Neuronal stem cell (in vitro differentiated cells): ENCODE data around the gene FSD1.

ENCODE experiments used
- DNase-seq: peaks from one replicate; pipeline ENCODE4 v3.0.0-alpha.2; 2013; ENCODE audit warnings: low spot score
- H2AFZ ChIP-seq: one replicate; pipeline ENCODE4 v1.6.1; 2013; ENCODE audit warnings: mild to moderate bottlenecking, low read length, inconsistent platforms
- H2AK5ac ChIP-seq: 2 replicates; pipeline ENCODE4 v1.6.1; 2013; ENCODE audit warnings: low read depth, mild to moderate bottlenecking, inconsistent platforms, low read length, moderate library complexity, mixed read lengths
- H2BK120ac ChIP-seq: 2 replicates; pipeline ENCODE4 v1.6.1; 2013; ENCODE audit warnings: low read depth, mild to moderate bottlenecking, inconsistent platforms, low read length, moderate library complexity, mixed read lengths
- H2BK12ac ChIP-seq: one replicate; pipeline ENCODE4 v1.6.1; 2013; ENCODE audit warnings: low read length, inconsistent platforms
- H2BK15ac ChIP-seq: 2 replicates; pipeline ENCODE4 v1.6.1; 2013; ENCODE audit warnings: mild to moderate bottlenecking, low read length, inconsistent platforms, mixed read lengths
- H2BK5ac ChIP-seq: one replicate; pipeline ENCODE4 v1.6.1; 2013; ENCODE audit warnings: inconsistent platforms, mild to moderate bottlenecking, low read length, moderate library complexity
- H3K14ac ChIP-seq: one replicate; pipeline ENCODE4 v1.6.1; 2013; ENCODE audit warnings: low read length, inconsistent platforms
- H3K18ac ChIP-seq: 2 replicates; pipeline ENCODE4 v1.6.1; 2013; ENCODE audit warnings: low read length, inconsistent platforms
- H3K23ac ChIP-seq: 2 replicates; pipeline ENCODE4 v1.6.1; 2013; ENCODE audit warnings: low read depth, mild to moderate bottlenecking, mixed read lengths, low read length, inconsistent platforms; ENCODE audit not compliant: poor library complexity
- H3K27ac ChIP-seq: replicated peaks from 3 replicates; pipeline ENCODE4 v1.5.1; 2013; ENCODE audit warnings: low read length, inconsistent platforms
- H3K27me3 ChIP-seq, 3 experiments: 2 replicates each; pipeline ENCODE4 v1.6.1; 2013; ENCODE audit warnings: low read length in 3 of 3, mild to moderate bottlenecking in 2 of 3, inconsistent platforms in 1 of 3, low read depth in 1 of 3, mixed read lengths in 1 of 3, moderate library complexity in 1 of 3; ENCODE audit not compliant: control insufficient read depth in 3 of 3, insufficient read depth in 3 of 3
- H3K36me3 ChIP-seq, 2 donors: replicated peaks in 1 of 2; 2 replicates each; pipeline ENCODE4 v1.6.1; 2013; ENCODE audit warnings: low read length in 2 of 2; ENCODE audit not compliant: control insufficient read depth in 2 of 2, insufficient read depth in 2 of 2
- H3K4ac ChIP-seq: 2 replicates; pipeline ENCODE4 v1.6.1; 2013; ENCODE audit warnings: inconsistent platforms, mild to moderate bottlenecking, low read length, moderate library complexity
- H3K4me1 ChIP-seq, 2 donors: 1 replicate in 1 of 2; 2 replicates in 1 of 2; pipeline ENCODE4 v1.6.1; 2013; ENCODE audit warnings: low read length in 2 of 2, low read depth in 1 of 2; ENCODE audit not compliant: control insufficient read depth in 2 of 2, insufficient read depth in 1 of 2
- H3K4me2 ChIP-seq: one replicate; pipeline ENCODE4 v1.6.1; 2013; ENCODE audit warnings: mild to moderate bottlenecking, low read length, inconsistent platforms; ENCODE audit not compliant: insufficient read depth, poor library complexity, severe bottlenecking
- H3K4me3 ChIP-seq, 2 donors: 2 replicates each; pipeline ENCODE4 v1.5.1; 2013; ENCODE audit warnings: low read length in 2 of 2, mild to moderate bottlenecking in 2 of 2, inconsistent platforms in 1 of 2, moderate library complexity in 1 of 2
- H3K79me1 ChIP-seq: one replicate; pipeline ENCODE4 v1.6.1; 2013; ENCODE audit warnings: low read depth, mild to moderate bottlenecking, inconsistent platforms, low read length, moderate library complexity
- H3K9ac ChIP-seq: one replicate; pipeline ENCODE4 v1.6.1; 2013; ENCODE audit warnings: mild to moderate bottlenecking, low read depth, low read length, inconsistent platforms; ENCODE audit not compliant: poor library complexity
- H3K9me3 ChIP-seq, 2 donors: replicated peaks in 1 of 2; 2 replicates each; pipeline versions ENCODE3 to v1.6.1; 2013; ENCODE audit warnings: low read length in 2 of 2, mild to moderate bottlenecking in 2 of 2, inconsistent platforms in 1 of 2, low read depth in 1 of 2, mixed read lengths in 1 of 2, moderate library complexity in 1 of 2; ENCODE audit not compliant: control insufficient read depth in 2 of 2, insufficient read depth in 1 of 2
- H4K8ac ChIP-seq: one replicate; pipeline ENCODE4 v1.6.1; 2013; ENCODE audit warnings: low read depth, mild to moderate bottlenecking, inconsistent platforms, low read length, moderate library complexity
- H4K91ac ChIP-seq: one replicate; pipeline ENCODE4 v1.6.1; 2013; ENCODE audit warnings: low read length, low read depth, mild to moderate bottlenecking, inconsistent platforms; ENCODE audit not compliant: poor library complexity
- WGBS, 2 donors: extraction: QIAGEN DNeasy Blood & Tissue Kit; methylation state at CpG; one replicate each; pipeline ENCODE4 v1.1.7; 2013; ENCODE audit warnings: missing lambda C conversion rate in 2 of 2, mixed read lengths in 1 of 2; ENCODE audit not compliant: insufficient read length in 2 of 2, insufficient replicate concordance in 1 of 2; ENCODE audit errors: extremely low coverage in 2 of 2; 5-methylcytosine and 5-hydroxymethylcytosine counted together

Gene FSD1

DNA sequence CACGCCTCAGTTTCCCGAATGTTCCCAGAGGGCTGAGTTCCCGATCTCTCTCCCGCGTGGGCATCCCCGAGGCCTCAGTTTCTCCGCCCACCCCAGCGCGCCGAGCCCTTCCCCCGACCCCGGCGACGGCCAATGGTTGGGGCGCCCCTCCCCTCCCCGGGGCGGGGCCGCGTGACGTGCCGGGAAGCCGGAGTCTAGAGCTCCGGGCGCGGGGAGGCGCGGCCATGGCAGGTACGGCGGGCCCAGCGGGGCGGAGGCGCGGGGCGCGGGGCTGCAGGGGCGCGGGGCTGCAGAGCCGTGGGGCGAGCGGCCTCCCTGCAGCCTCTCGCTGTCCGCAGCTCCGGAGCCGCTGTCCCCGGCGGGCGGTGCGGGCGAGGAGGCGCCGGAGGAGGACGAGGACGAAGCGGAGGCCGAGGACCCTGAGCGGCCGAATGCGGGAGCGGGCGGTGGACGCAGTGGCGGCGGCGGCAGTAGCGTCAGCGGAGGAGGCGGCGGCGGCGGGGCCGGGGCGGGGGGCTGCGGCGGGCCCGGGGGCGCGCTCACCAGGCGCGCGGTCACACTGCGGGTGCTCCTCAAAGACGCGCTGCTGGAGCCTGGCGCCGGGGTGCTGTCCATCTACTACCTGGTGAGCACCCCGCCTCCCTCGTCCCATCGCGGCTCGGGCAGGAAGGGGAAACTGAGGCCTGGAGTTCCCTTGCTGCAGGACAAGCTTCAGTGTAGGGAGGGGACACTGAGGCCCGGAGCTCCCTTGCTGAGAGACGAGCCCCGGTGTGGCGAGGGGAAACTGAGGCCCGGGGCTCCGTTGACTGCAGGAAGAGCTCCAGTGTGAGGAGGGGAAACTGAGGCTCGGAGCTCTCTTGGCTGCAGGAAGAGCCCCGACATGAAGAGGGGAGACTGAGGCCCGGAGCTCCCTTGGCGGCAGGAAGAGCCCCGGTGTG, 39.2 kb downstream of the FSD1 start, which contains the start of gene MPND:
MPND (plus strand) TSS at position 193 of the 938 bp plus-strand sequence; CDS start at position 225, 32 bp downstream.
- no peaks in the 10 kb centered on the region for H3K9me3 ChIP-seq
- H3K4me2 ChIP-seq, result peak within 1 kb of the TSS; percentile 93
- no peak within 1 kb of the TSS for H2BK15ac ChIP-seq
- peak; percentile 85 for DNase-seq
- peak within 1 kb of the TSS; percentile 98 for H3K27ac ChIP-seq
- peak within 1 kb of the TSS; percentile 80 for H2AFZ ChIP-seq
- peak within 1 kb of the TSS; percentile 98 for H4K91ac ChIP-seq
- peak within 1 kb of the TSS; percentile 99 for H3K9ac ChIP-seq
- H2BK120ac ChIP-seq, result peak within 1 kb of the TSS; percentile 82
- H3K4me1 ChIP-seq, result peaks cover 7 to 12% of the 10 kb centered on the region in 2 donors
- H3K27me3 ChIP-seq, result no peaks in the 10 kb centered on the region
- no peak within 1 kb of the TSS for H4K8ac ChIP-seq
- H3K79me1 ChIP-seq, result peaks cover 2% of the 10 kb centered on the region
- peak within 1 kb of the TSS; percentile 71 to 94 for H3K4me3 ChIP-seq
- peak within 1 kb of the TSS; percentile 100 for H3K14ac ChIP-seq
- H2BK5ac ChIP-seq, result peak within 1 kb of the TSS; percentile 99
- peak within 1 kb of the TSS; percentile 38 for H3K4ac ChIP-seq
- H3K18ac ChIP-seq, result peak within 1 kb of the TSS; percentile 100
- H3K23ac ChIP-seq, result peak within 1 kb of the TSS; percentile 37
- H2BK12ac ChIP-seq, result peak within 1 kb of the TSS; percentile 84
- peaks cover 10 to 30% of the 10 kb centered on the region in 2 donors for H3K36me3 ChIP-seq
- H2AK5ac ChIP-seq, result peak within 1 kb of the TSS; percentile 98
- WGBS, 2 donors, result no CpG with 5 or more reads among the region's 101 CpGs

DNA sequence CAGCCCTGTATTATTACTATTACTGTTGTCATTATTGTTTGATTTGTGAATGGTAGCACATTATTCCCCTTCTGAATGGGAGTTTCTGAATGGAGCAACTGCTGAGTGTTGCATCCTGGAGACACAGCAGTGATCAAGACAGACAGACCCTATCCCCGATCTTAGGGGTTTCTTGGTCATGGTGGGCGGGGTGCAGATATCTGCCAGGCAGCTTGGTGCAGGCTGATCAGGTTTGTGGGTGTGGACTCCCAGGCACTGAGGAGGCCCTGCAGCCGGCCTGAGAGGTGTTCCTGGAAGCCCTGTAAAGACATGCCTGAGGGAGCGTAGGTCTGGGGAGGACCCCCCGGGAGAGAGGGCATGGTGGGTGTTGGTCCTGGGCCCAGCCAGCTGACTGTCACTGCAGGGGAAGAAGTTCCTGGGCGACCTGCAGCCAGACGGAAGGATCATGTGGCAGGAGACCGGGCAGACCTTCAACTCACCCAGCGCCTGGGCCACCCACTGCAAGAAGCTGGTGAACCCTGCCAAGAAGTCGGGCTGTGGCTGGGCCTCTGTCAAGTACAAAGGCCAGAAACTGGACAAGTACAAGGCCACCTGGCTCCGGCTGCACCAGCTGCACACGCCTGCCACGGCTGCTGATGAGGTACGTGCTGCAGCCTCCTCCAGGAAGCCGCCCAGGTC, 41.1 kb downstream of the FSD1 start:
- Histone ChIP-seq H3K4ac (no peak overlapping the region), H3K4me1 (peaks cover 6 to 11% of the 10 kb centered on the region in 2 donors), H3K36me3 (peaks cover 17 to 47% of the 10 kb centered on the region in 2 donors), H2BK15ac (no peak overlapping the region), H3K4me3 (no peak overlapping the region), H3K27me3 (no peaks in the 10 kb centered on the region), H3K23ac (peak overlapping the region; percentile 75), H2BK5ac (no peak overlapping the region), H2BK120ac (no peak overlapping the region), H2AK5ac (no peak overlapping the region), H4K8ac (no peak overlapping the region), H4K91ac (no peak overlapping the region), H3K18ac (no peak overlapping the region), H3K14ac (no peak overlapping the region), H3K9ac (peak overlapping the region; percentile 3), H3K79me1 (peaks cover 2% of the 10 kb centered on the region), H3K9me3 (no peaks in the 10 kb centered on the region), H2BK12ac (no peak overlapping the region), H3K27ac (no peak overlapping the region), H2AFZ (no peak overlapping the region), H3K4me2 (no peak overlapping the region)
- no CpG with 5 or more reads among the region's 15 CpGs for WGBS, 2 donors
- no peak for DNase-seq

DNA sequence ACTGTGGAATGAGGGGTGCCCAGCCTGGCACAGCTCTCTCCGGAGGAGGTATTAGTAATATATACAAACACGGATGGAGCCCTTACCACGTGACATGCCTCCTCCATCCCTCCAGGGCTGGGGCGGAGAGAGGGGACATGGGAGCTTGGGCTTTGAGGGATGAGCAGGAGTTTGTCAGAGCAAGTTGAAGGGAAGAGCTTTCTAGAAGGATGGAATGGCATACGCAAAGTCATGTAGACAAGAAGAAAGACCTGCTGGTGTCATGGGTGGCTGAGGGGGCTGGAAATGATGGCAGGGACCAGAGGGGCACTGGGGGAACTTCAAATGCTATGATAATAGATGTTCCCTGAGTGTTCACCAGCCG, 41.6 kb downstream of the FSD1 start:
- Histone ChIP-seq H3K4ac (no peak overlapping the region), H3K4me1 (peaks cover 6 to 11% of the 10 kb centered on the region in 2 donors), H3K79me1 (peaks cover 5% of the 10 kb centered on the region), H3K18ac (no peak overlapping the region), H4K8ac (no peak overlapping the region), H3K23ac (no peak overlapping the region), H3K14ac (no peak overlapping the region), H3K36me3 (peaks cover 19 to 52% of the 10 kb centered on the region in 2 donors), H3K9ac (no peak overlapping the region), H2BK120ac (no peak overlapping the region), H2AK5ac (no peak overlapping the region), H3K27me3 (no peaks in the 10 kb centered on the region), H3K4me3 (no peak overlapping the region), H2BK15ac (no peak overlapping the region), H2AFZ (no peak overlapping the region), H2BK12ac (no peak overlapping the region), H3K27ac (no peak overlapping the region), H3K9me3 (no peaks in the 10 kb centered on the region), H4K91ac (no peak overlapping the region), H3K4me2 (no peak overlapping the region), H2BK5ac (no peak overlapping the region)
- DNase-seq, result no peak
- no CpG with 5 or more reads among the region's 6 CpGs for WGBS, 2 donors

DNA sequence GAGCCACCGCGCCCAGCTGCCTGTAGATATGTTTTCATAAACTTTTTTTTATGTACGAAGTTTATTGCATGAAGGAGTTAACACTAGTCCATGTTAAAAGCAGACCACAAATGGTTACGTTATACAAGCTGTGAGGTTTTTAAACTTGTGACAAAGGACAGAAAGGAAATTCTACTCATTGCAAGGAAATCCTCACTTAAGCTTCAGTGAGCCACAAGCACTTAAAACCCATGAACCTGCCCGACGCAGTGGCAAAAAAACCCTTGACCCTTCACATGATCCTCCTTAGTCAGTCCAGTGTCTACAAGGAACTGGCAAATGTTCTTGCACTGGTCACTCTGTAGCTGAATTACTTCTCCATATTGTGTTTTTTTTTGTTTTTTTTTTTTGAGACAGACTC, 43.1 kb downstream of the FSD1 start:
- no peak overlapping the region for H4K8ac ChIP-seq
- no peak overlapping the region for H3K18ac ChIP-seq
- no peak overlapping the region for H2BK5ac ChIP-seq
- H3K27ac ChIP-seq, result no peak overlapping the region
- no peak overlapping the region for H3K4ac ChIP-seq
- DNase-seq, result no peak
- H2BK12ac ChIP-seq, result no peak overlapping the region
- WGBS, 2 donors, result no CpG with 5 or more reads among the region's 6 CpGs
- no peak overlapping the region for H3K4me3 ChIP-seq
- no peak overlapping the region for H2BK15ac ChIP-seq
- peaks cover 5% of the 10 kb centered on the region for H3K79me1 ChIP-seq
- no peaks in the 10 kb centered on the region for H3K9me3 ChIP-seq
- peaks cover 6% of the 10 kb centered on the region in 2 donors for H3K4me1 ChIP-seq
- peaks cover 19 to 56% of the 10 kb centered on the region in 2 donors for H3K36me3 ChIP-seq
- no peak overlapping the region for H3K4me2 ChIP-seq
- H4K91ac ChIP-seq, result no peak overlapping the region
- H3K23ac ChIP-seq, result no peak overlapping the region
- no peak overlapping the region for H2AFZ ChIP-seq
- H3K14ac ChIP-seq, result no peak overlapping the region
- no peak overlapping the region for H3K9ac ChIP-seq
- H2AK5ac ChIP-seq, result no peak overlapping the region
- no peaks in the 10 kb centered on the region for H3K27me3 ChIP-seq
- H2BK120ac ChIP-seq, result no peak overlapping the region
